ENCODE measurements around the gene IFIT3.

The IFIT3 gene

DNA sequence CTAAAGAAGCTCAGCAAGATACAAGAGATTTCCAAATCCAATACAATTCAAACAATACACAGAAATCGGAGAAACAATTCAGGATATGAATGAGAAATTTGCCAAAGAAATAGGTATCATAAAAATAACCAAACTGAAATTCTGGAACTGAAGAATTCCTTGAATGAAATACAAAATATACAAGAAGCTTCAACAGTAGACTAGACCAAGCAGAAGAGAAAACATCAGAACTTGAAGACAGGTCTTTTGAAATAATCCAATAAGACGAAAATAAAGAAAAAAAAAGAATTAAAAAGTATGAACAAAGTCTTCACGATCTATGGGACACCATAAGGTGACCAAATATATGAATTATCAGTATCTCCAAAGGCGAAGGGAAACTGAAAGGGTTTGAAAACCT is 28.8 kb upstream of the IFIT3 start:
- H3K36me3 ChIP-seq (ENCODE audit: control insufficient read depth, insufficient read depth, low read length) = no peaks in the 10 kb centered on the region
- H3K4me2 ChIP-seq (ENCODE audit: low read length) = no peak overlapping the region
- H3K27me3 ChIP-seq (ENCODE audit: control insufficient read depth, insufficient read depth, low read length) = no peaks in the 10 kb centered on the region
- H3K27ac ChIP-seq = no peak overlapping the region
- H3K4me1 ChIP-seq = peaks cover 14% of the 10 kb centered on the region
- TF ChIP-seq, protein P1, sequence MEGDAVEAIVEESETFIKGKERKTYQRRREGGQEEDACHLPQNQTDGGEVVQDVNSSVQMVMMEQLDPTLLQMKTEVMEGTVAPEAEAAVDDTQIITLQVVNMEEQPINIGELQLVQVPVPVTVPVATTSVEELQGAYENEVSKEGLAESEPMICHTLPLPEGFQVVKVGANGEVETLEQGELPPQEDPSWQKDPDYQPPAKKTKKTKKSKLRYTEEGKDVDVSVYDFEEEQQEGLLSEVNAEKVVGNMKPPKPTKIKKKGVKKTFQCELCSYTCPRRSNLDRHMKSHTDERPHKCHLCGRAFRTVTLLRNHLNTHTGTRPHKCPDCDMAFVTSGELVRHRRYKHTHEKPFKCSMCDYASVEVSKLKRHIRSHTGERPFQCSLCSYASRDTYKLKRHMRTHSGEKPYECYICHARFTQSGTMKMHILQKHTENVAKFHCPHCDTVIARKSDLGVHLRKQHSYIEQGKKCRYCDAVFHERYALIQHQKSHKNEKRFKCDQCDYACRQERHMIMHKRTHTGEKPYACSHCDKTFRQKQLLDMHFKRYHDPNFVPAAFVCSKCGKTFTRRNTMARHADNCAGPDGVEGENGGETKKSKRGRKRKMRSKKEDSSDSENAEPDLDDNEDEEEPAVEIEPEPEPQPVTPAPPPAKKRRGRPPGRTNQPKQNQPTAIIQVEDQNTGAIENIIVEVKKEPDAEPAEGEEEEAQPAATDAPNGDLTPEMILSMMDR (IDR thresholded peaks at IDR 0.05) = no peak
- H3K9me3 ChIP-seq (ENCODE audit: control insufficient read depth, low read length) = no peaks in the 10 kb centered on the region
- no peak overlapping the region for H3K4me3 ChIP-seq (ENCODE audit: low read depth, low read length)
- H3K79me2 ChIP-seq = no peaks in the 10 kb centered on the region
- no peak overlapping the region for H3K9ac ChIP-seq
- H2AFZ ChIP-seq = no peak overlapping the region

DNA sequence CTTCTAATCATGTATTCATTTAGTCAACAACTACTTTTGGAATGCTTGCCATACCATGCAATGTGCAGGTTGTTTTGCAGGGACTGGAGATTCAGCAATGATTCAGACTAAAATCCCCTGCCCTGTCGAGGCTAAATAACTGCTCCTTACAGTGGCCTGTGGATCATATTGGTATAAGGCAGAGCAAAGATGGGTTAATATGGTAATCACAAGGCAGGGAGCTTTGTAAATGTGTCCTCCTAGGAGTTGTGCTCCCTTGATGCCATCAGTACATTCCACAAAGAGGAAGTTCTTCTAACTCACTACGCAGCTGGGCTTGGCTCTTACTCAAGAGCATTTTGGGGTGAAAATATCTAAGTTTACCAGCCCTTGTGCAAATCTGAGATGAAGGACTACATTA is 26.6 kb upstream of the IFIT3 start:
- H3K4me1 ChIP-seq = peaks cover 14% of the 10 kb centered on the region
- peak overlapping the region; percentile 61 for H3K4me3 ChIP-seq (ENCODE audit: low read depth, low read length)
- H3K27ac ChIP-seq = peak overlapping the region; percentile 86
- no peaks in the 10 kb centered on the region for H3K36me3 ChIP-seq (ENCODE audit: control insufficient read depth, insufficient read depth, low read length)
- no peaks in the 10 kb centered on the region for H3K27me3 ChIP-seq (ENCODE audit: control insufficient read depth, insufficient read depth, low read length)
- no peaks in the 10 kb centered on the region for H3K9me3 ChIP-seq (ENCODE audit: control insufficient read depth, low read length)
- TF ChIP-seq, protein P1 (IDR thresholded peaks at IDR 0.05) = no peak
- peak overlapping the region; percentile 83 for H2AFZ ChIP-seq
- no peak overlapping the region for H3K9ac ChIP-seq
- H3K4me2 ChIP-seq (ENCODE audit: low read length) = peak overlapping the region; percentile 69
- no peaks in the 10 kb centered on the region for H3K79me2 ChIP-seq

DNA sequence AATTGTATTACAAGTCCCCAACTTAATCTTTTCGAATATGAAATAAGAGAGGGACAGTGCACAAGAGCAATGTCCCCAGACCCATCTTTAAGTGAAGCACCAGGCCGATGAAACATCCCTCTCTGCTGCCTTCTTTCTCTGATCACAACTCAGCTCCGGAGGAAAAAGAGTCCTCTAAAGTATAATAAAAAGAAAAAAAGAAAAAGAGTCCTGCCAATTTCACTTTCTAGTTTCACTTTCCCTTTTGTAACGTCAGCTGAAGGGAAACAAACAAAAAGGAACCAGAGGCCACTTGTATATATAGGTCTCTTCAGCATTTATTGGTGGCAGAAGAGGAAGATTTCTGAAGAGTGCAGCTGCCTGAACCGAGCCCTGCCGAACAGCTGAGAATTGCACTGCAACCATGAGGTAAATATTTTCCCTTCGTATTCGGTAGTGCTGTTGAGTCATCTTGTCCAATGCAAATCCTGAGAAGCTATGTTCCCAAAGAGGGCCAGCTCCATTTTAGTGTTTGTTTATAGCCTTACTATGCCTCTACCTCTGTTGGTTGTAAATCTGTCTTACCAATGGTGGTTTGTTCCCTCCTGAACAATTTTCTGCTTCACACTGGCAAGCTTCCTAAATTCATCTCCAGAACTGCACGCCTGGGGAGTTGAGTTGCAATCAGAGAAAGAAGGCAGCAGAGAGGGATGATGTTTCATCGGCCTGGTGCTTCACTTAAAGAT is 25.9 kb upstream of the IFIT3 start, which contains the start of gene IFIT2:
Gene IFIT2 (plus strand): TSS at position 326 of the 725 bp plus-strand sequence. CDS start 78 bp downstream, at position 404.
- Histone ChIP-seq H3K9me3 (ENCODE audit: control insufficient read depth, low read length) (no peaks in the 10 kb centered on the region), H3K4me1 (peaks cover 13% of the 10 kb centered on the region), H3K9ac (peak within 1 kb of the TSS; percentile 3), H3K4me2 (ENCODE audit: low read length) (peak within 1 kb of the TSS; percentile 69), H3K4me3 (ENCODE audit: low read depth, low read length) (peak within 1 kb of the TSS; percentile 61), H3K36me3 (ENCODE audit: control insufficient read depth, insufficient read depth, low read length) (no peaks in the 10 kb centered on the region), H3K79me2 (no peaks in the 10 kb centered on the region), H3K27me3 (ENCODE audit: control insufficient read depth, insufficient read depth, low read length) (no peaks in the 10 kb centered on the region), H3K27ac (peak within 1 kb of the TSS; percentile 86), H2AFZ (peak within 1 kb of the TSS; percentile 83)
- TF ChIP-seq, protein P1 (IDR thresholded peaks at IDR 0.05) = no peak

DNA sequence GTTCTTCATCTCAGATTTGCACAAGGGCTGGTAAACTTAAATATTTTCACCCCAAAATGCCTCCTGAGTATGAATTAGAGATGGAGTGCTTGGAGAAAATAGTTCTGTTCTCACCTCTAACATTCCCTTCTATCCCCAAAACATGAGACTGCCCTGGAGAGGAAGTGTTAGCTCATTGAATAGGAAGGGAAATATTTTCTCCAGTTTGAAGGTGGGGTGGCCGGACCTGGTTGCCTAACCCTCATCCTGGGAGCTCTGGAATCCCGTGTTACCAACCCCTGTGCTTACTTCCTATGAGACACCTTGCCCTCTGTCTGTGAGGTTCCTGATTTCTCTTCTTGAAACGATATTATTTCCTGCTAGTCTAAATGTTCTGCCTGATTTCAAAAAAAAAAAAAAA is 25.2 kb upstream of the IFIT3 start:
- Histone ChIP-seq H3K36me3 (ENCODE audit: control insufficient read depth, insufficient read depth, low read length) (no peaks in the 10 kb centered on the region), H3K27ac (peak overlapping the region; percentile 86), H3K4me2 (ENCODE audit: low read length) (peak overlapping the region; percentile 69), H3K9me3 (ENCODE audit: control insufficient read depth, low read length) (no peaks in the 10 kb centered on the region), H3K9ac (no peak overlapping the region), H2AFZ (peak overlapping the region; percentile 83), H3K79me2 (no peaks in the 10 kb centered on the region), H3K4me1 (peaks cover 11% of the 10 kb centered on the region), H3K27me3 (ENCODE audit: control insufficient read depth, insufficient read depth, low read length) (no peaks in the 10 kb centered on the region), H3K4me3 (ENCODE audit: low read depth, low read length) (peak overlapping the region; percentile 61)
- TF ChIP-seq, protein P1 (IDR thresholded peaks at IDR 0.05) = no peak

DNA sequence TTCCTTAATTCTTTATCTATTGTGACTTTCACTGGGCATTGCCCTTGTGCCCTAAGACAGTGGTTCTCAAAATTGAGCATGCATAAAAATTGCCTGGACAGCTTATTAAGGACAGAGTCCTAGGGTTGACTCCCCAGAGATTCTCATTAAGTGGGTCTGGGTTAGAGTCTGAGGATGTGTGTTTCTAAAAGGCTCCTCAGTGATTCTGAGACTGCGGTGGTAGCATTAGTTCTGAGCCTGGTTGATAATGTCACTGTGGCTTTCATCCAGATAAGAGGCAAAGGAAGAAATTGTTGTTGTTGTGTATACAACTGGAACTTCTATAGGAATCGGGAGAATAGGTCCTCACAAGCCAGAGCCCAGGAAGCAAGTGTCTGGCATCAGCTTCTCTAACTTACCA is 24.6 kb upstream of the IFIT3 start:
- H3K9ac ChIP-seq = no peak overlapping the region
- peak overlapping the region; percentile 7 for H3K4me2 ChIP-seq (ENCODE audit: low read length)
- H3K79me2 ChIP-seq = no peaks in the 10 kb centered on the region
- H3K4me3 ChIP-seq (ENCODE audit: low read depth, low read length) = no peak overlapping the region
- H2AFZ ChIP-seq = peak overlapping the region; percentile 83
- no peaks in the 10 kb centered on the region for H3K36me3 ChIP-seq (ENCODE audit: control insufficient read depth, insufficient read depth, low read length)
- H3K27me3 ChIP-seq (ENCODE audit: control insufficient read depth, insufficient read depth, low read length) = no peaks in the 10 kb centered on the region
- no peak overlapping the region for H3K27ac ChIP-seq
- H3K4me1 ChIP-seq = peaks cover 11% of the 10 kb centered on the region
- no peaks in the 10 kb centered on the region for H3K9me3 ChIP-seq (ENCODE audit: control insufficient read depth, low read length)
- TF ChIP-seq, protein P1 (IDR thresholded peaks at IDR 0.05) = no peak
